ENCODE measurements around the gene DNM2.
A peak's percentile ranks its signal among the peaks of the same experiment; 100 is the strongest.
"Not testable (repeated sequence)": the region's sequence is repeated elsewhere in the genome, so short reads cannot be mapped to it uniquely, and the experiment has no call there.

Gene DNM2

GRCh38 chr19:10831987-10832938 lies 114.4 kb downstream of the DNM2 start:
- DNase-seq (ENCODE audit: low read depth in 2 of 2, low spot score in 1 of 2) = no peak

- no peak for DNase-seq (ENCODE audit: low read depth in 2 of 2, low spot score in 1 of 2)
Observed at GRCh38 chr19:10832939-10833296, 115.0 kb downstream of the DNM2 start.

DNA sequence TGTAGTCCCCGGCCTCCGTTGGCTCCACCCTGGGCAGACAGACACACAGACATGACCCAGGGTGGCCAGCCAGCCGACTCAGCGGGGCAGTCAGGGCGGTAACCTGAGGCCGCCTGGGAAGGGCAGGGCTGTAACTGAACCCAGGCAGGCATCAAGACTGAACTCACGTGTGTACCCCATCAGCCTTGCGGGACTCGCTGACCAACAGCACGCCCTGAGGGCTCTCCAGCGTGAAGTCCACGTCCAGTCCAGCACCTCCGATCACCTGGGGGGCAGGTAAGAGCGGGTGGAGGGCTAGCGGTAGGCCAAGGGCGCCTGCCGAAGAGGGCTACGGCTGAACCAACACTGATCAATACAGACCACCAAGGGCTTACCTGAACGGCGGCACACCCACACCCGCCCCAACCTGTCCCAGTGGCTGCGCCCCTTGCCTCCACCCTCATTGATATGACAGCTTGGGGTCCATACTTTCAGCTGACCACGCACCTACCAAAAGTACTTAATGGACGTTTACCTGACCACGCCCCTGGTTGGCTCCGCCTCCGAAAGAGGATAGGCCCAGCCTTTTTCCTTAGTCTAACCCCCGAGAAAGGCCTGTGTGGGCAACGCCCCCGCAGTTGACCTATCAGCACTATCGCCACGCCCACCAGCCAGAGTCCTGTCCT lies 117.3 kb downstream of the DNM2 start:
- DNase-seq (ENCODE audit: low read depth in 2 of 2, low spot score in 1 of 2) = no peak

GRCh38 chr19:10835754-10836478 lies 118.0 kb downstream of the DNM2 start, which contains the start of gene TMED1:
Gene TMED1 (minus strand): TSS chr19:10836212. CDS start chr19:10836191, 21 bp downstream.
- peak; percentile 81 to 87 for DNase-seq (ENCODE audit: low read depth in 2 of 2, low spot score in 1 of 2)

DNA sequence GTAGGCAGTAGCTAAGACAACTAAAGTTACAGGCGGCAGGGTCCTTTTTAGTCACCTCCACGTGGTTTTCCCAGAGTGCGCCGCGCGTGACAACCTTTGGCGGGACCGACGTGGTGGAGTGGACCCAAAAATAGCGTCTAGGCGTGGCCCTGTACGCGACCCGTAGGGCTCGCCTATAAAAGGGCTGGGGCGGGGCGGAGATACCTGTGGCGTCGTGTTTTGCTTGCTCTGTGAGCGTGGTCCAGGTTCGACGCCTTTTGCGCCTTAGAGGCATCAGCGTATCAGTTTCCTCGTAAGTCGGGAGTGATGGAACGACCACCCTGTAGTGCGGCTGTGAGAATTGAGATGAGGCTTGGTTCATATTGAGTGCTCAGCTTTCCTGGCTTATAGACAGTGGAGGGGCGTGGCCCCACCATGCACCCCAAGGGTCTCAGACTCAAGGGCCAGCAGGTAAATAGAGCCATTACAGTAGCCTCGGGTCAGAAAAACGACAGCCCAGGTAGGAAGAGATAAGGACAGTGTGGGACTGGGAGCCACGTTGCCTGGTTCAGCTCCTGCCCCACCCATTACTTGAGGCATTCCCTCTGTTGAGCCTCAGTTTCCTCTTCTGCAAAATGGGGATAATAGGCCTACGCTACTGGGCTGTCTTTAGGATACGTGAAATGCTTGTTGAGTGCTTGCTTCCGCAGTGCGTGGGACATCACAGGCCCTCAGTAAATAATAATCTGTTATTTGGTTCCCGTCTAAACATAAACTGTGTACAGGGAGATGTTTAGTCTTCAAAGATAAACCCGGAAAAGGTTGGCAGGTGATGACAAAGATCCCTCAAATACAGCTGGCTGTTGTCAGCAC lies 118.8 kb downstream of the DNM2 start:
- peak in 1 of 2 donors; percentile 60 for DNase-seq (ENCODE audit: low read depth in 2 of 2, low spot score in 1 of 2)

DNA sequence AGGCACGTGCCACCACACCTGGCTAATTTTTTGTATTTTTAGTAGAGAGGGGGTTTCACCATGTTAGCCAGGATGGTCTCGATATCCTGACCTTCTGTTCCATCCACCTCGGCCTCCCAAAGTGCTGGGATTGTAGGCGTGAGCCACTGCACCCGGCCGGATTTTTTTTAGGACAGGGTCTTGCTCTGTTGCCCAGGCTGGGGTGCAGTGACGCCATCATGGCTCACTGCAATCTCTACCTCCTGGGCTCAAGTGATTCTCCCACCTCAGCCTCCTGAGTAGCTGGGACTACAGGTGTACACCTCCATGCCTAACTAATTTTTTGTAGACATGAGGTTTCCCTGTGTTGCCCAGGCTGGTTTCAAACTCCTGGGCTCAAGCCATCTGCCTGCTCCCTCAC lies 119.8 kb downstream of the DNM2 start:
- not testable (repeated sequence) for DNase-seq (ENCODE audit: low read depth in 2 of 2, low spot score in 1 of 2)

- DNase-seq (ENCODE audit: low read depth in 2 of 2, low spot score in 1 of 2) = no peak
Observed at GRCh38 chr19:10838377-10838776, 120.5 kb downstream of the DNM2 start.

DNA sequence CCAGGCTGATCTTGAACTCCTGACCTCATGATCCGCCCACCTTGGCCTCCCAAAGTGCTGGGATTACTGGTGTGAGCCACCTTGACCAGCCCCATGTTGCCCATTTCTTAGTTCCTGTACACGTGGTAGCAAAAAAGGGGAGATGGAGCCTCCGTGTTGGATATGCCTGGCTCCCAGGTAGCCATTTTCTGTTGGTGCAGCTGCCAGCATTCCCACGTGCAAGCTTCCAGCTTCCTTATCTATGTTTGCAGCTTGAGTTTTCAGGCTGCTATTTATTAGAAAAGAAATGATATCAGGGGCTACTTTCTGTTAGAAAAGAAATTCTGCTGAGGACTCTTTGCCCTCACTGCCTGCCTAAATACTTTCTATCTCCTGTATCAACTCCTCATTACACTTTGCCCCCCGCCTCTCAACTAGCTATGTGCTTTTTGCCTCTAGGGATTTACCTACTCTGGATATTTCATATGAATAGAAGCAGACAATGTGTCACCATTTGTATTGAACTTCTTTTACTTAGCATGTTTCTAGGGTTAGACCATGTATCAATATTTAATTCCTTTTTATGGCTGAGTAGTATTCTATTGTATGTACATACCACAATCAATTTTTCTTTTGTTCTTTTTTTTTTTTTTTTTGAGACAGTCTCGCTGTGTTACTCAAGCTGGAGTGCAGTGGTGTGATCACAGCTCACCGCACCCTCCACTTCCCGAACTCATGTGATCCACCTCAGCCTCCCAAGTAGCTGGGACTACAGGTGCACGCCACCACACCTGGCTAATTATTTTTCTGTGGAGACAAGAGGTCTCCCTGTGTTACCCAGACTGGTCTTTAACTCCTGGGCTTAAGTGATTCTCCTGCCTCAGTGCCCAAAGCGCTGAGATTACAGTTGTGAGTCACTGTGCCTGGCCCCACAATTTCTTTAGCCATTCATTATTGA lies 121.5 kb downstream of the DNM2 start:
- no peak for DNase-seq (ENCODE audit: low read depth in 2 of 2, low spot score in 1 of 2)

- no peak for DNase-seq (ENCODE audit: low read depth in 2 of 2, low spot score in 1 of 2)
Observed at GRCh38 chr19:10842788-10843187, 124.9 kb downstream of the DNM2 start.

DNA sequence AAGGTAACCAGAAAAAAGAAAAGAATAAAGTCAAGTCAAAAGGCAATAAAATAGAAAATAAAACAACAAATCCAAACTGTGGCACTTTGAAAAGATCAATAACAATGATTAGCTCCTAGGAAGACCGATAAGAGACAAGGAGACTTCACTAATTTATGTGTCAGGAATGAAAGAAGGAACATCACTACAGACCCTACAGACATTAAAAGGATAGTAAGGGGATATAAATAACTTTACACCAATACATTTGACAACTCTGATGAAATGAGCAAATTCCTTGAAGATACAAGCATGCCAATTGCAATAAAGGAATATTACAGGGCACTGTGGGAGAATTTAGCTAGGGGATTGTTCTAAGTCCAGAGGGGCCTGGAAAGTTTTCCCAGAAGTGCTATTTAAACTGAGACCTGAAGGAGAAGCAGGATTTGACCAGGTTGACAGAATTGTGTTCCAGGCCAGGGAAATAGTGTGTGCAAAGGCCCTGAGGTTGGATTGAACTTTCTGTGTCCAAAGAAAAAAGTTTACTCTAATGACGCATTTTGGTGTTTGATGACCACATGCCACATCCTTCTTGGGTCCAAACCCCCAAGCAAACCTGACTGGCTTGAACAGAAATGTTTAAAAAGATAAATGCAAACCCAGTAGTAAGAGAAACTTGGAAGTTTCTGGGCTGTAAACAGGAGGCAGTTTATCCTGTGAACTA lies 128.8 kb downstream of the DNM2 start:
- no peak for DNase-seq (ENCODE audit: low read depth in 2 of 2, low spot score in 1 of 2)

- no peak for DNase-seq (ENCODE audit: low read depth in 2 of 2, low spot score in 1 of 2)
Observed at GRCh38 chr19:10848230-10848856, 130.5 kb downstream of the DNM2 start, which contains the start of gene C19orf38. Gene C19orf38 (plus strand): TSS chr19:10848415. CDS start chr19:10848509, 94 bp downstream.

- DNase-seq (ENCODE audit: low read depth in 2 of 2, low spot score in 1 of 2) = no peak
Observed at GRCh38 chr19:10850631-10851030, 132.8 kb downstream of the DNM2 start.

DNA sequence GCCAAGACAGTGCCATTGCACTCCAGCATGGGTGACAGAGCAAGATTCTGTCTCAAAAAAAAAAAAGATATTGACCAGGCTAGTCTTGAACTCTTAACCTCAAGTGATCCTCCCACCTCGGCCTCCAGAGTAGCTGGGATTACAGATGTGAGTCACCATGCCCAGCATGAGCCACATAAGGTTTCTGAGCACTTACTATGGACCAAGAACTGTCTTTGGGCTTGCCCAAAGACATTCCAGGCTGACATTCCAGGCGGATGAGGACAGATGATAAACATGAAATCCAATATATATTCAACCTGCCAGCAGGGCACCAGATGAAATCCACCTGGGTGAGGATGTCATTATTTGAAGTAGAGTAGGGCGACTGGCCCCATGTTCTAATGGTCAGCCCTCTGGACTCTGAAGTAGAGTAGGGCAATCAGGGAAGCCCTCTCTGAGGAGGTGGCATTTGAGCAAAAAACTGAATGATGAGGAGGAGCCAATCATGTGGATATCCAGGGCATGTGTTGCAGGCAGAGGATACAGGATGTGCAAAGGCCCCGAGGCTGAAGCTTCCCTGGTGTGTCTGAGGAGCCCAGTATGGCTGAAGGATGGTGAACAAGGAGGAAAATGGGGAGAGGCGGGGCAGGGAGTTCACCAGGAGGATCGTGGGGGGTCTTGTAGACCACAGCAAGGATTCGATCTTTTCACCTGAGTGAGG lies 134.4 kb downstream of the DNM2 start:
- no peak for DNase-seq (ENCODE audit: low read depth in 2 of 2, low spot score in 1 of 2)

DNA sequence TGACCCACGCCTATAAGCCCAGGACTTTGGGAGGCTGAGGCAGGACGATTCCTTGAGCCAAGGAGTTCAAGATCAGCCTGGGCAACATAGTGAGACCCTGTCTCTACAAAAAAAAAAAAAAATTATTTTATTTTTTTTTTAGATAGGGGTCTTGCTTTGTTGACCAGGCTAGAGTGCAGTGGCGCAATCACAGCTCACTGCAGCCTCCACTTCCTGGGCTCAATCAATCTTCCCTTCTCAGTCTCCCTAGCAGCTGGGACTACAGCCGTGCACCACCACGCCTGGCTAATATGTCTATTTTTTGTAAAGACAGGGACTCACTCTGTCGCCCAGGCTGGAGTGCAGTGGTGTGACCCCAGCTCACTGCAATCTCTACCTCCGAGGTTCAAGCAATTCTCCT lies 135.1 kb downstream of the DNM2 start:
- no peak for DNase-seq (ENCODE audit: low read depth in 2 of 2, low spot score in 1 of 2)

- no peak for DNase-seq (ENCODE audit: low read depth in 2 of 2, low spot score in 1 of 2)
Observed at GRCh38 chr19:10854350-10855089, 136.6 kb downstream of the DNM2 start.

DNA sequence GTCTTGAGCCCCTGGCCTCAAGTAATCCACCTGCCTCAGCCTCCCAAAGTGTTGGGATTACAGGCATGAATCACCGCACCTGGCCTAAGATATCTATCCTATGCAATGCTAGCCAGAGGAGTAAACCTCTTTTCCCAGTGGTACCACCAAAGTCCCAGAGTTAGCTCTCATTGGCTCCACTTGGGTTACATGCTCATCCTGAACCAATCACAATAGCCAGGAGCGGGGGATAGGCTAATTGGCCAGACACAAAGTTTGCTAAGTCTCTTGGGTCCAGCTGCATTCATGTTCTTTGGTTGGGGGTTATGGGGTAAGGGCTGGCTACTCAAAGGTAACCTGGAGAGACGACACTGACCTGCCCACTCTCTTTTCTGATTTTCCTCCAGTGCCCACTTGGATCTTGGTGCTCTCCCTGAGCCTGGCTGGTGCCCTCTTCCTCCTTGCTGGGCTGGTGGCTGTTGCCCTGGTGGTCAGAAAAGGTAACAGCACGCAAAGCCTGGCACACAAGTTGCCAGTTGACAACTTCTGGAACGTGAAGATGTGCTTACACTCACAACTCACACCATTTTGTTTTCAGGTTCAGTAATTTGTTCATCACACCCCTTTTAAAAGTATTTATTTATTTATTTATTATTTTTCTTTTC lies 138.1 kb downstream of the DNM2 start:
- no peak for DNase-seq (ENCODE audit: low read depth in 2 of 2, low spot score in 1 of 2)

DNA sequence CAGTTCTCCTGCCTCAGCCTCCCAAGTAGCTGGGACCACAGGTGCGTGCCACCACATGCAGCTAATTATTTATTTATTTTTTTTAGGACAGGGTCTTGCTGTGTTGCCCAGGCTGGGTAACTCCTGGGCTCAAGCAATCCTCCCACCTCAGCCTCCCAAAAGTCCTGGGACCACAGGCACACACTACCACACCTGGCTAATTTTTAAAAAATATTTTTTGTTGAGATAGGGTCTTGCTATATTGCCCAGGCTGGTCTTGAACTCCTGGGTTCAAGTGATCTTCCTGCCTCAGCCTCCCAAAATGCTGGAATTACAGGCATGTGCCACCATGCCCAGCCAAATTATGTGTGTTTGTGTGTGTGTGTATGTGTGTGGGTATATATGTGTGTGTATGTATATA lies 139.0 kb downstream of the DNM2 start:
- DNase-seq (ENCODE audit: low read depth in 2 of 2, low spot score in 1 of 2) = not testable (repeated sequence)
